K562 (cell line): Measurements from ENCODE around the gene TMEM150A. TPM values are rescaled to one million over a fixed set of nuclear protein-coding genes. Genes with fewer than 3 reads are reported as not detected.
"Not testable (repeated sequence)": the region's sequence is repeated elsewhere in the genome, so short reads cannot be mapped to it uniquely, and the experiment has no call there.

Source experiments
- ATAC-seq: fragments of 200-7000 bp; cut with Tn5 transposase; 3 replicates; pipeline ENCODE4 v1.9.1; 2020; ENCODE audit warnings: moderate library complexity
- BruUV-seq: library from RNA; stranded (reverse); fragments of 400-500 nt; replicated peaks from 2 replicates; lab custom pipeline; 2021; lab: Mats Ljungman, UMichigan
- CTCF ChIA-PET: fragments of 300-600 bp; formaldehyde crosslinking; extraction: SDS; loops from one replicate; lab custom pipeline; 2021; ENCODE audit warnings: low intra/inter-chr PET ratio; lab: Yijun Ruan, JAX
- POLR2A ChIA-PET: fragments of 300-600, 350-650 bp; sonication (Branson Sonifier 250); formaldehyde crosslinking; extraction: SDS; loops from one replicate; lab custom pipeline; 2021; ENCODE audit warnings: antibody characterized with exemption, inconsistent platforms; lab: Yijun Ruan, JAX
- DNase-seq, 4 experiments: peaks; one replicate each; pipeline versions ENCODE4 v3.0.0 to v3.0.0-alpha.2; 2011 to 2018; ENCODE audit warnings: low spot score in 3 of 4, mixed read lengths in 3 of 4; ENCODE audit errors: extremely low read depth in 1 of 4
- FAIRE-seq: peaks from 2 replicates; lab custom pipeline; 2011; peaks lifted over from hg19 to GRCh38; lab: Jason Lieb, UNC
- H2AFZ ChIP-seq: 2 replicates; pipeline ENCODE4 v1.6.0; 2011; ENCODE audit warnings: low read depth, low read length, control low read depth, inconsistent platforms
- H3K27ac ChIP-seq: fragments of 200-600 bp; 3 replicates; pipeline ENCODE4 v1.8.0; 2011; ENCODE audit warnings: low read depth, mild to moderate bottlenecking, control low read depth, inconsistent platforms, low read length, moderate library complexity, mixed read lengths; ENCODE audit errors: extremely low read depth
- H3K27me3 ChIP-seq, 2 experiments: fragments of 300-600 bp in 1 of 2; 2 replicates in 1 of 2; 3 replicates in 1 of 2; pipeline versions ENCODE4 v1.6.0 to v1.8.0; 2011; ENCODE audit warnings: inconsistent platforms in 2 of 2, low read length in 2 of 2, mild to moderate bottlenecking in 1 of 2, mixed read lengths in 1 of 2, moderate library complexity in 1 of 2; ENCODE audit not compliant: control insufficient read depth in 2 of 2, insufficient read depth in 2 of 2
- H3K36me3 ChIP-seq: fragments of 300-600 bp; 3 replicates; pipeline ENCODE4 v1.8.0; 2011; ENCODE audit warnings: mild to moderate bottlenecking, low read length, inconsistent platforms; ENCODE audit not compliant: control insufficient read depth, insufficient read depth
- H3K4me1 ChIP-seq, 2 experiments: fragments of 200-600 bp in 1 of 2; replicated peaks in 1 of 2; 2 replicates in 1 of 2; 3 replicates in 1 of 2; pipeline versions ENCODE4 v1.5.1 to v1.8.0; 2011; ENCODE audit warnings: inconsistent platforms in 2 of 2, low read length in 2 of 2, mild to moderate bottlenecking in 1 of 2, mixed read lengths in 1 of 2, moderate library complexity in 1 of 2; ENCODE audit not compliant: control insufficient read depth in 2 of 2, insufficient read depth in 2 of 2
- H3K4me2 ChIP-seq: 2 replicates; pipeline ENCODE4 v1.6.1; 2011; ENCODE audit warnings: low read length, control low read depth, inconsistent platforms, mixed read lengths; ENCODE audit not compliant: insufficient read depth
- H3K4me3 ChIP-seq: fragments of 200-600 bp; sonication (generic), shearing (Covaris generic); 2 replicates; pipeline ENCODE4 v1.5.1; 2016; ENCODE audit warnings: control low read depth, inconsistent platforms
- H3K79me2 ChIP-seq: fragments of 200-600 bp; 3 replicates; pipeline ENCODE4 v1.8.0; 2011; ENCODE audit warnings: low read length, inconsistent platforms; ENCODE audit not compliant: control insufficient read depth, insufficient read depth
- H3K9ac ChIP-seq, 2 experiments: 2 replicates each; pipeline versions ENCODE4 v1.6.0 to v1.6.1; 2011; ENCODE audit warnings: low read depth in 2 of 2, low read length in 2 of 2, control low read depth in 1 of 2, inconsistent platforms in 1 of 2, mild to moderate bottlenecking in 1 of 2, mixed read lengths in 1 of 2; ENCODE audit not compliant: insufficient read depth in 1 of 2
- H3K9me1 ChIP-seq: one replicate; pipeline ENCODE4 v1.6.0; 2011; ENCODE audit warnings: inconsistent platforms, mild to moderate bottlenecking, low read length, moderate library complexity; ENCODE audit not compliant: control insufficient read depth, insufficient read depth
- H3K9me3 ChIP-seq: replicated peaks from 2 replicates; pipeline ENCODE4 v1.5.1; 2011; ENCODE audit warnings: low read depth, low read length, inconsistent platforms; ENCODE audit not compliant: control insufficient read depth, insufficient read depth
- H4K20me1 ChIP-seq: replicated peaks from 2 replicates; pipeline ENCODE4 v1.6.1; 2011; ENCODE audit warnings: low read length, inconsistent platforms, mixed read lengths; ENCODE audit not compliant: control insufficient read depth, insufficient read depth
- CXXC5 ChIP-seq: fragments of 250-450 bp; sonication (Bioruptor Pico); IDR thresholded peaks from 2 replicates; pipeline ENCODE4 v1.8.0; 2022; ENCODE audit warnings: inconsistent platforms, mild to moderate bottlenecking, moderate library complexity
- DMBX1 ChIP-seq: fragments of 250-450 bp; sonication (Bioruptor Pico); IDR thresholded peaks from 2 replicates; pipeline ENCODE4 v1.8.0; 2022; ENCODE audit warnings: inconsistent platforms, mild to moderate bottlenecking, moderate library complexity, borderline replicate concordance
- IFI16 ChIP-seq: fragments of 250-450 bp; sonication (Bioruptor Pico); IDR thresholded peaks from 2 replicates; pipeline ENCODE4 v2.1.2; 2022; ENCODE audit warnings: mild to moderate bottlenecking, inconsistent platforms
- SMAD4 ChIP-seq: fragments of 250-450 bp; sonication (Bioruptor Pico); conservative IDR thresholded peaks from 2 replicates; pipeline ENCODE4 v1.8.0; 2021; ENCODE audit warnings: inconsistent platforms, mild to moderate bottlenecking, moderate library complexity
- ZNF583 ChIP-seq: fragments of 250-450 bp; sonication (Bioruptor Pico); IDR thresholded peaks from 2 replicates; pipeline ENCODE4 v1.4.0; 2020
- WGBS: fragments of 100-300 bp; shearing (Covaris generic); methylation state at CpG from one replicate; pipeline ENCODE4 v1.1.6; 2016; ENCODE audit warnings: low coverage, mixed read lengths; ENCODE audit not compliant: insufficient coverage; ENCODE audit errors: missing lambda C conversion rate; 5-methylcytosine and 5-hydroxymethylcytosine counted together
- in situ Hi-C: fragments of 300-500 bp; cut with MboI; formaldehyde crosslinking; loops from 4 replicates; pipeline ENCODE4 v1.15.0; 2018; ENCODE audit warnings: inconsistent platforms, mixed read lengths
- intact Hi-C: fragments of 100-400 bp; cut with micrococcal nuclease; formaldehyde crosslinking; loops from 2 replicates; pipeline ENCODE4 v1.14.2; 2022
- polyA plus RNA-seq, 8 experiments: library from polyadenylated mRNA; depleted of rRNA in 4 of 8; stranded (reverse) in 5 of 8; unstranded in 3 of 8; fragments of >200 nt; fragmentation: Nextera tagmentation in 2 of 8; fragmentation: Illumina TruSeq in 1 of 8; extraction: Ambion mirVana in 2 of 8; extraction: Trizol in 1 of 8; gene quantifications; 2 replicates each; pipeline versions ENCODE4 v1.2.1 to v1.2.3, GENCODE V29; 2011 to 2014; ENCODE audit warnings: inconsistent platforms in 1 of 8, missing spikeins in 1 of 8
- total RNA-seq, 7 experiments: library from RNA; depleted of rRNA in 6 of 7; stranded (reverse); fragments of >200 nt in 6 of 7; fragmentation: Illumina TruSeq in 2 of 7; extraction: Trizol in 2 of 7; gene quantifications; 2 replicates each; pipeline versions ENCODE4 v1.2.1 to v1.2.3, GENCODE V29; 2011 to 2021; ENCODE audit warnings: low replicate concordance in 1 of 7
- TF ChIP-seq, protein P1 (sequence below): fragments of 250-450 bp; sonication (Bioruptor Pico); IDR thresholded peaks from 2 replicates; pipeline ENCODE4 v1.8.0; 2022; ENCODE audit warnings: moderate library complexity, mild to moderate bottlenecking, inconsistent platforms
- TF ChIP-seq, protein P2 (sequence below): fragments of 450-650 bp; IDR thresholded peaks from 2 replicates; pipeline ENCODE4 v1.6.1; 2017; ENCODE audit warnings: antibody characterized with exemption, mild to moderate bottlenecking

The TMEM150A gene
- total and polyA plus RNA-seq, 9 of the 15 experiments (the other 6 are each of a cell fraction or from before 2014, with no cell fraction given) = 3.9 to 17.1 (median 8.4) TPM

DNA sequence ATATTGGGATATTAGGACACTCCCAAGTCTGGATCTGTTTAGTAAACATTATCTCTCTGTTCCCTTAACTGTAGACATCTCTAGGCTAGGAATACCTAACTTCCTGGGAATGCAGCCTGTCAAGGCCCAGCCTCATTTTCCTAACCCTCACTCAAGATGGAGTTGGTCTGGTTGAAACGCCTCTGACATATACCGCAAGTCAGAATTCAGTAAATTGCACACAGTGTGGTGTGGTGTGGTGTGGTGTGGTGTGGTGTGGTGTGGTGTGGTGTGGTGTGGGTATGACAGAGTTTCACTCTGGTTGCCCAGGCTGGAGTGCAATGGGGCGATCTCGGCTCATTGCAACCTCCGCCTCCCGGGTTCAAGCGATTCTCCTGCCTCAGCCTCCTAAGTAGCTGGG lies 12.3 kb upstream of the TMEM150A start:
- DNase-seq, H3K9me1 ChIP-seq, H3K27ac ChIP-seq, ATAC-seq, H3K9ac ChIP-seq, H4K20me1 ChIP-seq, BruUV-seq, H3K4me3 ChIP-seq, H2AFZ ChIP-seq, FAIRE-seq, H3K27me3 ChIP-seq, H3K9me3 ChIP-seq, CTCF ChIA-PET, in situ Hi-C loops, H3K4me2 ChIP-seq: not testable (repeated sequence)
- peaks cover 66% of the 10 kb centered on the region for H3K79me2 ChIP-seq
- H3K4me1 ChIP-seq = peaks cover 11 to 33% of the 10 kb centered on the region in 2 experiments; a peak in 4 of 5 replicates
- POLR2A ChIA-PET = interaction anchor here (0.7 to 1.3 kb wide), 3 partner anchors 20 to 579 kb away, joined by 3 to 5 read pairs (median 4); partner anchors contain the start of genes GGCX and RNF181
- TF ChIP-seq DMBX1 (CRISPR knock-in tag) = 0 out of 2 replicates have a peak, but pooled peaks have one; percentile 45
- TF ChIP-seq, protein P1, sequence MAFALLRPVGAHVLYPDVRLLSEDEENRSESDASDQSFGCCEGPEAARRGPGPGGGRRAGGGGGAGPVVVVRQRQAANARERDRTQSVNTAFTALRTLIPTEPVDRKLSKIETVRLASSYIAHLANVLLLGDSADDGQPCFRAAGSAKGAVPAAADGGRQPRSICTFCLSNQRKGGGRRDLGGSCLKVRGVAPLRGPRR (CRISPR knock-in tag) = peak; percentile 48; the same call in 1 of the 2 replicates
- TF ChIP-seq IFI16 = 0 out of 2 replicates have a peak, but pooled peaks have one; percentile 54
- TF ChIP-seq CXXC5 (CRISPR knock-in tag) = 0 out of 2 replicates have a peak, but pooled peaks have one; percentile 14
- 0 out of 2 replicates have a peak, but pooled peaks have one; percentile 23 for TF ChIP-seq ZNF583 (CRISPR knock-in tag)
- peak; percentile 31; the same call in 1 of the 2 replicates for TF ChIP-seq SMAD4 (CRISPR knock-in tag)
- TF ChIP-seq, protein P2, sequence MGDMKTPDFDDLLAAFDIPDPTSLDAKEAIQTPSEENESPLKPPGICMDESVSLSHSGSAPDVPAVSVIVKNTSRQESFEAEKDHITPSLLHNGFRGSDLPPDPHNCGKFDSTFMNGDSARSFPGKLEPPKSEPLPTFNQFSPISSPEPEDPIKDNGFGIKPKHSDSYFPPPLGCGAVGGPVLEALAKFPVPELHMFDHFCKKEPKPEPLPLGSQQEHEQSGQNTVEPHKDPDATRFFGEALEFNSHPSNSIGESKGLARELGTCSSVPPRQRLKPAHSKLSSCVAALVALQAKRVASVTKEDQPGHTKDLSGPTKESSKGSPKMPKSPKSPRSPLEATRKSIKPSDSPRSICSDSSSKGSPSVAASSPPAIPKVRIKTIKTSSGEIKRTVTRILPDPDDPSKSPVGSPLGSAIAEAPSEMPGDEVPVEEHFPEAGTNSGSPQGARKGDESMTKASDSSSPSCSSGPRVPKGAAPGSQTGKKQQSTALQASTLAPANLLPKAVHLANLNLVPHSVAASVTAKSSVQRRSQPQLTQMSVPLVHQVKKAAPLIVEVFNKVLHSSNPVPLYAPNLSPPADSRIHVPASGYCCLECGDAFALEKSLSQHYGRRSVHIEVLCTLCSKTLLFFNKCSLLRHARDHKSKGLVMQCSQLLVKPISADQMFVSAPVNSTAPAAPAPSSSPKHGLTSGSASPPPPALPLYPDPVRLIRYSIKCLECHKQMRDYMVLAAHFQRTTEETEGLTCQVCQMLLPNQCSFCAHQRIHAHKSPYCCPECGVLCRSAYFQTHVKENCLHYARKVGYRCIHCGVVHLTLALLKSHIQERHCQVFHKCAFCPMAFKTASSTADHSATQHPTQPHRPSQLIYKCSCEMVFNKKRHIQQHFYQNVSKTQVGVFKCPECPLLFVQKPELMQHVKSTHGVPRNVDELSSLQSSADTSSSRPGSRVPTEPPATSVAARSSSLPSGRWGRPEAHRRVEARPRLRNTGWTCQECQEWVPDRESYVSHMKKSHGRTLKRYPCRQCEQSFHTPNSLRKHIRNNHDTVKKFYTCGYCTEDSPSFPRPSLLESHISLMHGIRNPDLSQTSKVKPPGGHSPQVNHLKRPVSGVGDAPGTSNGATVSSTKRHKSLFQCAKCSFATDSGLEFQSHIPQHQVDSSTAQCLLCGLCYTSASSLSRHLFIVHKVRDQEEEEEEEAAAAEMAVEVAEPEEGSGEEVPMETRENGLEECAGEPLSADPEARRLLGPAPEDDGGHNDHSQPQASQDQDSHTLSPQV = peak; percentile 50; the same call in 1 of the 2 replicates
- intact Hi-C loops = loop anchor here (5.0 kb wide), 2 partner anchors 37 to 287 kb away; partner anchors contain the start of genes TGOLN2 and VAMP8
- H3K36me3 ChIP-seq = peaks cover 31% of the 10 kb centered on the region
- 92% methylated on average over 7 of the region's 7 CpGs for WGBS
